ENCODE results near the gene GPATCH1. TPM values are rescaled to one million over a fixed set of nuclear protein-coding genes. Genes with fewer than 3 reads are reported as not detected.

Gene GPATCH1
- total and polyA plus RNA-seq, 2 of the 13 experiments (the other 11 are each of a cell fraction or from before 2014, with no cell fraction given): 6.8 to 6.9 TPM

GRCh38 chr19:33080761-33081681, at the start of gene GPATCH1 (continued):
- TF ChIP-seq, protein P1, sequence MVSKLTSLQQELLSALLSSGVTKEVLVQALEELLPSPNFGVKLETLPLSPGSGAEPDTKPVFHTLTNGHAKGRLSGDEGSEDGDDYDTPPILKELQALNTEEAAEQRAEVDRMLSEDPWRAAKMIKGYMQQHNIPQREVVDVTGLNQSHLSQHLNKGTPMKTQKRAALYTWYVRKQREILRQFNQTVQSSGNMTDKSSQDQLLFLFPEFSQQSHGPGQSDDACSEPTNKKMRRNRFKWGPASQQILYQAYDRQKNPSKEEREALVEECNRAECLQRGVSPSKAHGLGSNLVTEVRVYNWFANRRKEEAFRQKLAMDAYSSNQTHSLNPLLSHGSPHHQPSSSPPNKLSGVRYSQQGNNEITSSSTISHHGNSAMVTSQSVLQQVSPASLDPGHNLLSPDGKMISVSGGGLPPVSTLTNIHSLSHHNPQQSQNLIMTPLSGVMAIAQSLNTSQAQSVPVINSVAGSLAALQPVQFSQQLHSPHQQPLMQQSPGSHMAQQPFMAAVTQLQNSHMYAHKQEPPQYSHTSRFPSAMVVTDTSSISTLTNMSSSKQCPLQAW (CRISPR knock-in tag; IDR thresholded peaks at IDR 0.05): peak; percentile 78; the same call in 1 of the 2 replicates
- TF ChIP-seq ZSCAN29 (CRISPR knock-in tag; conservative IDR thresholded peaks at IDR 0.05) (peak; percentile 93), ZNF260 (CRISPR knock-in tag; IDR thresholded peaks at IDR 0.05; ENCODE audit: borderline replicate concordance, low read depth) (no peak), ZNF563 (CRISPR knock-in tag; IDR thresholded peaks at IDR 0.05) (no peak; the same call in 1 of the 2 replicates), ATAD3A (CRISPR knock-in tag; IDR thresholded peaks at IDR 0.05) (no peak), ZMYM2 (CRISPR knock-in tag; IDR thresholded peaks at IDR 0.05) (no peak), ESRRA (CRISPR knock-in tag; IDR thresholded peaks at IDR 0.05; ENCODE audit: low read depth) (0 out of 2 replicates have a peak, but pooled peaks have one; percentile 19), SIX4 (CRISPR knock-in tag; IDR thresholded peaks at IDR 0.05) (0 out of 2 replicates have a peak, but pooled peaks have one; percentile 25), ARID3A (IDR thresholded peaks at IDR 0.05; ENCODE audit: low read depth, low read length) (no peak), CENPT (CRISPR knock-in tag; IDR thresholded peaks at IDR 0.05; ENCODE audit: low read depth) (no peak), SCMH1 (CRISPR knock-in tag; IDR thresholded peaks at IDR 0.05; ENCODE audit: borderline replicate concordance) (no peak), SATB2 (CRISPR knock-in tag; IDR thresholded peaks at IDR 0.05) (no peak), ZNF513 (CRISPR knock-in tag; conservative IDR thresholded peaks at IDR 0.05) (no peak), ZNF543 (CRISPR knock-in tag; IDR thresholded peaks at IDR 0.05) (peak; percentile 91), PCBP1 (IDR thresholded peaks at IDR 0.05; ENCODE audit: borderline replicate concordance, low read depth, low read length) (peak; percentile 90; the same call in 1 of the 2 replicates)
- TF ChIP-seq, protein P2, sequence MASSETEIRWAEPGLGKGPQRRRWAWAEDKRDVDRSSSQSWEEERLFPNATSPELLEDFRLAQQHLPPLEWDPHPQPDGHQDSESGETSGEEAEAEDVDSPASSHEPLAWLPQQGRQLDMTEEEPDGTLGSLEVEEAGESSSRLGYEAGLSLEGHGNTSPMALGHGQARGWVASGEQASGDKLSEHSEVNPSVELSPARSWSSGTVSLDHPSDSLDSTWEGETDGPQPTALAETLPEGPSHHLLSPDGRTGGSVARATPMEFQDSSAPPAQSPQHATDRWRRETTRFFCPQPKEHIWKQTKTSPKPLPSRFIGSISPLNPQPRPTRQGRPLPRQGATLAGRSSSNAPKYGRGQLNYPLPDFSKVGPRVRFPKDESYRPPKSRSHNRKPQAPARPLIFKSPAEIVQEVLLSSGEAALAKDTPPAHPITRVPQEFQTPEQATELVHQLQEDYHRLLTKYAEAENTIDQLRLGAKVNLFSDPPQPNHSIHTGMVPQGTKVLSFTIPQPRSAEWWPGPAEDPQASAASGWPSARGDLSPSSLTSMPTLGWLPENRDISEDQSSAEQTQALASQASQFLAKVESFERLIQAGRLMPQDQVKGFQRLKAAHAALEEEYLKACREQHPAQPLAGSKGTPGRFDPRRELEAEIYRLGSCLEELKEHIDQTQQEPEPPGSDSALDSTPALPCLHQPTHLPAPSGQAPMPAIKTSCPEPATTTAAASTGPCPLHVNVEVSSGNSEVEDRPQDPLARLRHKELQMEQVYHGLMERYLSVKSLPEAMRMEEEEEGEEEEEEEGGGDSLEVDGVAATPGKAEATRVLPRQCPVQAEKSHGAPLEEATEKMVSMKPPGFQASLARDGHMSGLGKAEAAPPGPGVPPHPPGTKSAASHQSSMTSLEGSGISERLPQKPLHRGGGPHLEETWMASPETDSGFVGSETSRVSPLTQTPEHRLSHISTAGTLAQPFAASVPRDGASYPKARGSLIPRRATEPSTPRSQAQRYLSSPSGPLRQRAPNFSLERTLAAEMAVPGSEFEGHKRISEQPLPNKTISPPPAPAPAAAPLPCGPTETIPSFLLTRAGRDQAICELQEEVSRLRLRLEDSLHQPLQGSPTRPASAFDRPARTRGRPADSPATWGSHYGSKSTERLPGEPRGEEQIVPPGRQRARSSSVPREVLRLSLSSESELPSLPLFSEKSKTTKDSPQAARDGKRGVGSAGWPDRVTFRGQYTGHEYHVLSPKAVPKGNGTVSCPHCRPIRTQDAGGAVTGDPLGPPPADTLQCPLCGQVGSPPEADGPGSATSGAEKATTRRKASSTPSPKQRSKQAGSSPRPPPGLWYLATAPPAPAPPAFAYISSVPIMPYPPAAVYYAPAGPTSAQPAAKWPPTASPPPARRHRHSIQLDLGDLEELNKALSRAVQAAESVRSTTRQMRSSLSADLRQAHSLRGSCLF (CRISPR knock-in tag; IDR thresholded peaks at IDR 0.05; ENCODE audit: borderline replicate concordance): no peak
- TF ChIP-seq, protein P3, sequence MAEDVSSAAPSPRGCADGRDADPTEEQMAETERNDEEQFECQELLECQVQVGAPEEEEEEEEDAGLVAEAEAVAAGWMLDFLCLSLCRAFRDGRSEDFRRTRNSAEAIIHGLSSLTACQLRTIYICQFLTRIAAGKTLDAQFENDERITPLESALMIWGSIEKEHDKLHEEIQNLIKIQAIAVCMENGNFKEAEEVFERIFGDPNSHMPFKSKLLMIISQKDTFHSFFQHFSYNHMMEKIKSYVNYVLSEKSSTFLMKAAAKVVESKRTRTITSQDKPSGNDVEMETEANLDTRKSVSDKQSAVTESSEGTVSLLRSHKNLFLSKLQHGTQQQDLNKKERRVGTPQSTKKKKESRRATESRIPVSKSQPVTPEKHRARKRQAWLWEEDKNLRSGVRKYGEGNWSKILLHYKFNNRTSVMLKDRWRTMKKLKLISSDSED (CRISPR knock-in tag; IDR thresholded peaks at IDR 0.05): no peak
